Panc1 (cell line): ENCODE data around the gene EIPR1. TPM values are rescaled to one million over a fixed set of nuclear protein-coding genes. Genes with fewer than 3 reads are reported as not detected.

Experiments used
- ATAC-seq: fragments of 200-7000 bp; cut with Tn5 transposase; 2 replicates; pipeline ENCODE4 v1.9.1; 2020; ENCODE audit warnings: mild to moderate bottlenecking, moderate library complexity
- BruUV-seq: library from RNA; stranded (reverse); fragments of 400-500 nt; replicated peaks from 2 replicates; lab custom pipeline; 2021; lab: Mats Ljungman, UMichigan
- CTCF ChIA-PET: fragments of 300-600 bp; sonication (Branson Sonifier 250); formaldehyde crosslinking; loops from one replicate; lab custom pipeline; 2022; ENCODE audit warnings: antibody characterized with exemption; lab: Charles Lee
- POLR2A ChIA-PET: fragments of 300-600 bp; sonication (Branson Sonifier 250); formaldehyde crosslinking; loops from one replicate; lab custom pipeline; 2022; ENCODE audit warnings: antibody characterized with exemption; lab: Charles Lee
- DNase-seq: peaks from one replicate; pipeline ENCODE4 v3.0.0-alpha.2; 2010; ENCODE audit warnings: low read depth, low spot score
- H3K27ac ChIP-seq: 2 replicates; pipeline ENCODE4 v1.5.1; 2011; ENCODE audit warnings: mild to moderate bottlenecking, low read length, inconsistent platforms
- H3K27me3 ChIP-seq: fragments of 200-500 bp; sonication (Bioruptor generic); 2 replicates; pipeline ENCODE4 v1.6.0; 2014; ENCODE audit warnings: low read length, inconsistent platforms; ENCODE audit not compliant: control insufficient read depth, insufficient read depth
- H3K36me3 ChIP-seq: fragments of 200-500 bp; sonication (Bioruptor generic); 2 replicates; pipeline ENCODE4 v1.5.1; 2014; ENCODE audit warnings: inconsistent platforms, mild to moderate bottlenecking, low read length, moderate library complexity; ENCODE audit not compliant: control insufficient read depth, insufficient read depth
- H3K4me1 ChIP-seq: 2 replicates; pipeline ENCODE4 v1.5.1; 2011; ENCODE audit warnings: inconsistent platforms, mild to moderate bottlenecking, low read length, moderate library complexity; ENCODE audit not compliant: control insufficient read depth, insufficient read depth
- H3K4me3 ChIP-seq, 2 experiments: 2 replicates each; pipeline ENCODE4 v1.5.1; 2011 to 2012; ENCODE audit warnings: low read depth in 2 of 2, low read length in 2 of 2, mild to moderate bottlenecking in 2 of 2, inconsistent platforms in 1 of 2, moderate library complexity in 1 of 2
- H3K9me3 ChIP-seq: fragments of 200-500 bp; sonication (Bioruptor generic); 2 replicates; pipeline ENCODE4 v1.5.1; 2014; ENCODE audit warnings: low read depth, mild to moderate bottlenecking, inconsistent platforms, low read length, moderate library complexity; ENCODE audit not compliant: control insufficient read depth, insufficient read depth
- CTCF ChIP-seq: fragments of 450-650 bp; IDR thresholded peaks from 2 replicates; pipeline ENCODE4 v1.5.1; 2017; ENCODE audit warnings: mild to moderate bottlenecking
- POLR2AphosphoS5 ChIP-seq: IDR thresholded peaks from 2 replicates; pipeline ENCODE4 v1.6.1; 2012; ENCODE audit warnings: mild to moderate bottlenecking, low read depth, low read length, moderate library complexity
- SIN3A ChIP-seq: IDR thresholded peaks from 2 replicates; pipeline ENCODE4 v1.6.1; 2012; ENCODE audit warnings: low read depth, mild to moderate bottlenecking, low read length, moderate library complexity, borderline replicate concordance; ENCODE audit not compliant: insufficient read depth
- TCF7L2 ChIP-seq: IDR thresholded peaks from 2 replicates; pipeline ENCODE4 v1.6.1; 2011; ENCODE audit warnings: mild to moderate bottlenecking, low read depth, low read length, inconsistent platforms
- in situ Hi-C: cut with HindIII; loops from 2 replicates; pipeline ENCODE4 v1.10.0; 2016; ENCODE audit warnings: low sequenced_read_pairs, low pct_unique_long_range_greater_than_20kb
- intact Hi-C: fragments of 100-400 bp; cut with micrococcal nuclease; formaldehyde crosslinking; loops from one replicate; pipeline ENCODE4 v1.10.0; 2022; ENCODE audit not compliant: unreplicated experiment
- total RNA-seq: library from RNA; stranded (reverse); gene quantifications from one replicate; pipeline ENCODE4 v1.2.1, GENCODE V29; 2021; ENCODE audit not compliant: unreplicated experiment
- TF ChIP-seq, protein P1 (sequence below), 2 experiments: IDR thresholded peaks; 2 replicates each; pipeline ENCODE4 v1.6.1; 2011 to 2012; ENCODE audit warnings: low read depth in 2 of 2, control low read depth in 1 of 2, low read length in 1 of 2, mild to moderate bottlenecking in 1 of 2, moderate library complexity in 1 of 2; ENCODE audit not compliant: insufficient read depth in 1 of 2

The EIPR1 gene
- total RNA-seq, 1 experiment from 2014 or later: 26.7 TPM

GRCh38 chr2:3253913-3254441, 123.6 kb downstream of the EIPR1 start:
- Histone ChIP-seq H3K27me3 (no peaks in the 10 kb centered on the region), H3K4me3 (no peak overlapping the region), H3K4me1 (no peaks in the 10 kb centered on the region), H3K27ac (no peak overlapping the region), H3K36me3 (no peaks in the 10 kb centered on the region), H3K9me3 (no peaks in the 10 kb centered on the region)
- CTCF ChIA-PET: no interaction called here
- POLR2A ChIA-PET: no interaction called here
- no peak for ATAC-seq
- no peak for DNase-seq
- no TSS peak for BruUV-seq
- in situ Hi-C loops (no loop called here), intact Hi-C loops (no loop called here)
- TF ChIP-seq POLR2AphosphoS5 (no peak), SIN3A (no peak), CTCF (no peak), TCF7L2 (no peak)
- TF ChIP-seq, protein P1, sequence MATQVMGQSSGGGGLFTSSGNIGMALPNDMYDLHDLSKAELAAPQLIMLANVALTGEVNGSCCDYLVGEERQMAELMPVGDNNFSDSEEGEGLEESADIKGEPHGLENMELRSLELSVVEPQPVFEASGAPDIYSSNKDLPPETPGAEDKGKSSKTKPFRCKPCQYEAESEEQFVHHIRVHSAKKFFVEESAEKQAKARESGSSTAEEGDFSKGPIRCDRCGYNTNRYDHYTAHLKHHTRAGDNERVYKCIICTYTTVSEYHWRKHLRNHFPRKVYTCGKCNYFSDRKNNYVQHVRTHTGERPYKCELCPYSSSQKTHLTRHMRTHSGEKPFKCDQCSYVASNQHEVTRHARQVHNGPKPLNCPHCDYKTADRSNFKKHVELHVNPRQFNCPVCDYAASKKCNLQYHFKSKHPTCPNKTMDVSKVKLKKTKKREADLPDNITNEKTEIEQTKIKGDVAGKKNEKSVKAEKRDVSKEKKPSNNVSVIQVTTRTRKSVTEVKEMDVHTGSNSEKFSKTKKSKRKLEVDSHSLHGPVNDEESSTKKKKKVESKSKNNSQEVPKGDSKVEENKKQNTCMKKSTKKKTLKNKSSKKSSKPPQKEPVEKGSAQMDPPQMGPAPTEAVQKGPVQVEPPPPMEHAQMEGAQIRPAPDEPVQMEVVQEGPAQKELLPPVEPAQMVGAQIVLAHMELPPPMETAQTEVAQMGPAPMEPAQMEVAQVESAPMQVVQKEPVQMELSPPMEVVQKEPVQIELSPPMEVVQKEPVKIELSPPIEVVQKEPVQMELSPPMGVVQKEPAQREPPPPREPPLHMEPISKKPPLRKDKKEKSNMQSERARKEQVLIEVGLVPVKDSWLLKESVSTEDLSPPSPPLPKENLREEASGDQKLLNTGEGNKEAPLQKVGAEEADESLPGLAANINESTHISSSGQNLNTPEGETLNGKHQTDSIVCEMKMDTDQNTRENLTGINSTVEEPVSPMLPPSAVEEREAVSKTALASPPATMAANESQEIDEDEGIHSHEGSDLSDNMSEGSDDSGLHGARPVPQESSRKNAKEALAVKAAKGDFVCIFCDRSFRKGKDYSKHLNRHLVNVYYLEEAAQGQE (IDR thresholded peaks at IDR 0.05; ENCODE audit: insufficient read depth in 1 of 2, low read depth in 2 of 2, low read length in 1 of 2): no peak

DNA sequence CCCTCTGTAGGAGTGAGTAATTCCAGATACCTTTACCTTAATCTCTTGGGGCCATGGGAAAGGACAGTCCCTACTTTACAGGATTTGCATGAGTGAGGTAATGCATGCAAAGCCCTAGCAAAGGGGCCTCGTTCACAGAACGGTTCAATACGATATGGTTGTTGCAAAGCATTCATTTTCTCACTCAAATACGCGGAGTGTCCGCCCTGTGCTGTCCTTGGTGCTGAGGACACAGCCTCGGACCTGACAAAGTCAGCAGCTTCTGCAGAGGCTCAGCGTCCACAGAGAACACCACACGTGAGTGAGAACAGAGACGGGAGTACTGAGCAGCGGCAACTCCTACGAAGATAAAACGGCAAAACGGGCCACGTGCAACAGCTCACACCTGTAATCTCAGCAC, 125.7 kb downstream of the EIPR1 start:
- no peak for TF ChIP-seq CTCF
- TF ChIP-seq SIN3A: no peak
- TF ChIP-seq POLR2AphosphoS5: no peak
- no peak for TF ChIP-seq TCF7L2
- TF ChIP-seq, protein P1 (IDR thresholded peaks at IDR 0.05; ENCODE audit: insufficient read depth in 1 of 2, low read depth in 2 of 2, low read length in 1 of 2): peak; percentile 70 to 81
- POLR2A ChIA-PET: no interaction called here
- CTCF ChIA-PET: no interaction called here
- H3K4me1 ChIP-seq: no peaks in the 10 kb centered on the region
- intact Hi-C loops: no loop called here
- H3K9me3 ChIP-seq: no peaks in the 10 kb centered on the region
- in situ Hi-C loops: no loop called here
- H3K27ac ChIP-seq: no peak overlapping the region
- H3K27me3 ChIP-seq: no peaks in the 10 kb centered on the region
- BruUV-seq: no TSS peak
- no peak overlapping the region for H3K4me3 ChIP-seq
- H3K36me3 ChIP-seq: no peaks in the 10 kb centered on the region
- no peak for ATAC-seq
- DNase-seq: no peak
